GM12891 (cell line): ENCODE measurements around the gene SHC3.

Experiments
- POLR2A ChIP-seq: IDR thresholded peaks from 2 replicates; pipeline ENCODE4 v1.6.1; 2011; ENCODE audit warnings: low read depth, low read length, control low read depth
- POLR2AphosphoS5 ChIP-seq: IDR thresholded peaks from 2 replicates; pipeline ENCODE4 v1.6.1; 2011; ENCODE audit warnings: low read depth, low read length, control low read depth
- SPI1 ChIP-seq: IDR thresholded peaks from 2 replicates; pipeline ENCODE4 v1.6.1; 2011; ENCODE audit warnings: low read depth, low read length, control low read depth
- TAF1 ChIP-seq: IDR thresholded peaks from 2 replicates; pipeline ENCODE4 v1.6.1; 2011; ENCODE audit warnings: low read depth, low read length, control low read depth

- TF ChIP-seq POLR2A (no peak), TAF1 (no peak), POLR2AphosphoS5 (no peak), SPI1 (no peak)
These were observed 81.8 kb downstream of the SHC3 start for GRCh38 chr9:89096807-89097206.
